GM21360 (cell line): ENCODE measurements around the gene ITGB5.

Source experiments
- ATAC-seq: cut with Tn5 transposase; IDR thresholded peaks from one replicate; pipeline ENCODE4 v1.9.1; 2021; ENCODE audit warnings: mild to moderate bottlenecking, moderate library complexity; ENCODE audit not compliant: unreplicated experiment

Gene ITGB5

DNA sequence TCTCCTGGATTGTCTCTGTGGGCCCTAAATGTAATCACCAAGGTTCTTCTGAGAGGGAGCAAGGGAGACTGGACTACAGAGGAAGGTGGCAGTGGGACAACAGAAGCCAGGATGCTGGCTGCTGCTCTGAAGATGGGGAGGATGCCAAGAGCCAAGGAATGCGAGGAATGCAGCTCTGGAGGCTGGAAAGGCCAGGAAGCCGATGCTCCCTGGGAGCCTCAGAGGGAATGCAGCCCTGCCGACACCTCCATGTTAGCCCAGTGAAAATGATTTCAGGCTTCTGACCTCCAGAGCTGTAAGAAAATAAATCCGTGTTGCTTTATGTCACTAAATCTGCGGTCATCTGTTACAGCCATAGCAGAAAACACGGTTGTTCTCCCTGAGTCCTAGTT, 112.8 kb downstream of the ITGB5 start:
- ATAC-seq = no peak

DNA sequence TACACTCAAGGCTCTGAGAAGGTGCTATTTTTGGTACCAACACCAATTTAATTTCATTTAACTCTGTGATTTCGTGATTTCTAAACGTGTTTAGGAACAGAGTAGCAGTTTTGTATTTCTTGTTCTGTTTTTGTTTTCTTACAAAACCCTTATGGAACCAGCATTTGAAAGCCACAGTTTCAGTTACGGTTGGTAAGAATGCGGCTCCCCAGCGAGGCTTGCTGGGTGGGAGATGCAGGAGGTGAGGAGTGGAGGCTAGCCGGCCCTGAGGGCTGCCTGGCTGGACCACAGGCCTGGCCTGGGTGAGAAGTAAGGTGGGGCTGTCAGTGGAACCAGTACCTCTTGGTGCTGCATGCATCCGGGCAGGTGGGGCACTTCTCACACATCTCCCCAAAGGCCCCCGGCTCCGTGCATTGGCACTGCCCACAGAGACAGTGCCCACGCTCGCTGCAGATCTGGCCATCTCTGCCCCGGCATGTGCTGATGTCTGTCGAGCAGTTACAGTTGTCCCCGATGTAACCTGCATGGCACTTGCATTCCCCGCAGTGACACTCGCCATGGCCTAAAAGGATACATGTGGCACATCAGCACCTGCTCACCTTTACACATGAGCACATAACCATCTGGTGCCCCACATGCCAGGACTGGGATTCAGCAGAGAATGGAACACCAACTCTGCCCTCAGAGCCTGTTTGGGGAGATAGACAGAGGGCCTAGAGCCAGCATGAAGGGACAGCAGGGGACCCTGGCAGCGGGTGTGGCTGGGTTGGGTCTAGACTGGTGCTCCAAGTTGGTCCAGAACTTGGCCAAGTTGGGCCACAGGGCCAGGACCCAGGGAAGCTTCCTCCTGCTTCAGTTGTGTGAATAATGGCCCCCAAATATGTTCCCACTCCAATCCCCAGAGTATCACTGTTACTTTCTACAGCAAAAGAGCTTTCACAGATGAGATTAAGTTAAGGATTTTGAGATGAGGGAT, 113.5 kb downstream of the ITGB5 start:
- no peak for ATAC-seq

DNA sequence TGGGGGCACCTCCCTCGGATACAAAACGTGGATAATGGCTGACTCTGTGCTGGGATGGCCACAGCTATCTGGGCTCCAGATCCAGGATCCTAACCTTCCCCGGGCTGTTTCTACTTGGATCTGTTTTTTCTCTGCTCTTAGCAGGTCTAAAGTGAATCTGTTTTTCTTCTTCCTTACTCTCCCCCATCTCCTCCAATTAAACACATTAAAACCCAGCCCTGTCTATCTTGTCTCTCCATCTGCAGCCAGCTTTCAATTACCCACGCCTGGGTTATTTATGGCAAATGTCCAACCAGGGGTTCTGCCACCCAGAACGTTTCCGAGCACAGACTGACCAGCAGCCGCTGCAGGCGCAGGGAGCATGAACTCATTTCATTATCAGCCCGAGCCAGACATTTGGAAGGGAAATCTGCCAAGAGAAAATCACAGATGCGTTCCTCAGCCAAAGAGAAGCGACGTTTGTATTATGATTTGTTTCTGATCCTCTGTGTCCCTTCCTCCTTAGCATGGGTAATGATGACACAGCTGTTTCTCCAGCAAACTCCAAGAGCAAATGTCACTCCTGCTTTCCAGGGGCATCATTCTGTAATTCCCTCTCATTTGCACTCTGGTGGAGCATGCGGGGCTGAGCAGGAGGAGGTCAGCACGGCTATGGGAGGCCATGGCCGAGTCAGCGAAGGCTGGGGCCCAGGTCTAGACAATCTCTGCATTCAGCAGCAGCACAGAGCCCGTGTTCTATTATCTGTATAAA, 114.9 kb downstream of the ITGB5 start:
- ATAC-seq = no peak

DNA sequence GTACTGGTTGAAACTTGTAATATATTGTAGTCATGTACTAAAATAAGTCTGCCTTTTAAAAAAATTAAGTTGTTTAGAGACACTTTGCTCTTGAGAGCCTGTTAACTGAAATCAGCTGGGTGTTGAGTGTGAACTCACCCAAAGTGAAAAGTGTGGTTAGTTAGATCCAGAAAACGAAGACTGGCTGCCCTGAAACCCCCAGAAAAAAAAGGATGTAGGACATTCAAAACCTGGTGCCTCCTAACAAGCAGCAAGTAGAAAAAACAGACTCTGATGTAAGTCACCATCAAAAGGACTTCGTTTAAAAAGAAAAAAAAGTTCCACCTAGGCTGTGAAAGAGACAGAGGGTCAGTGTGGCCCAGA, 116.1 kb downstream of the ITGB5 start:
- ATAC-seq = no peak

DNA sequence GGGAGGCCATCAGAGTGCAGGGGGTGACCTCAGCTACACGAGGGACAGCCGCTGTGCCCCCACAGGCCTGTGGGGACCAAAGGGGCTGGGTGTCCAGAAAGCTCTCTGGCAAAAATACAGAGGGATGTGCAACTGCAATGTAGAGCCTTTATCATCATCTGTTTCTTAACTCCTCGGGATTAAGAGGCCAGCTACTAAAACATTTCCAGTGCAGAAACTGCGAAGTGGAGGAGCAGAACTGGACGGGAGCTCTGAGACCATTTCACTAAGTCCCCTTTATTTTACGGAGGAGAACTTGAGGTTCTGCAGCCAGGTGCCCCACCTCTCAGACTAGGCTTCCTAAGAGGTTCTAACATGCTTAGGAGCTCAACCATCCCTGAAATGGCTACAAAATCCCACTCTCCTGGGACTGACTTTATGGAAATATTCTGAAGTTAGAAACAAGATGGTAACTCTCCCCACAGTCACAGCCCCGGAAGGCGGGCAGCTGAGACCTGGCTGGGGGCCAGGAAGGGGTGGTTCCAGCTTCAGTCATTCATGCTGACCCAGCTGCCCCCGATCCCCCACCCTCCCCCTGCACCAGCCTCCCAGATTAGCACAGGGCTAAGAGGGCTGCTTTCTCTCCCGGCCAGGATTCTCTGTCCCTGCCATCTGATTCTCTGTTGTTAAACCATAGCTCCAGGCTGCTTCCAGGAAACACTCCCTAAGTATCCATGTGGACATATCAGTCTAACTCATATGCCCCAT, 116.7 kb downstream of the ITGB5 start:
- ATAC-seq = no peak

DNA sequence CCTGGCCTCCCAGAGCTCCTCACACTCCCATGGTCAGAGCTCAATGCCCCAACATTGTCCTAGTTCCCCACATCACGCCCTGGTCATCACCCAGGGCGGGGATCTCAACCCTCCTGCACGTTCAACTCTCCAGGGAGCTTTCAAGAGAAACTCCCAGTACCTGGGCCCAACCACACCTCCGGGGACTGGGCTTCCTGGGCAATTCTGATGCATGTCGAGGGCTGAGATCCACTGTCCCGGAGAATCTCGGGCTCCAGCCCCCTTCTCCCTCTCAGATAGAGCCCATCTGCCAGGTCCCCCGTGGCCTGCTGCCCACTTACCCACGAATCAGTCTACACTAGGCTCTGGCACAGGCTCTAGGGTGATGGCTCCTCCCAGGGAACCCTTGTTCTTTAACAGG, 117.7 kb downstream of the ITGB5 start:
- ATAC-seq = no peak

DNA sequence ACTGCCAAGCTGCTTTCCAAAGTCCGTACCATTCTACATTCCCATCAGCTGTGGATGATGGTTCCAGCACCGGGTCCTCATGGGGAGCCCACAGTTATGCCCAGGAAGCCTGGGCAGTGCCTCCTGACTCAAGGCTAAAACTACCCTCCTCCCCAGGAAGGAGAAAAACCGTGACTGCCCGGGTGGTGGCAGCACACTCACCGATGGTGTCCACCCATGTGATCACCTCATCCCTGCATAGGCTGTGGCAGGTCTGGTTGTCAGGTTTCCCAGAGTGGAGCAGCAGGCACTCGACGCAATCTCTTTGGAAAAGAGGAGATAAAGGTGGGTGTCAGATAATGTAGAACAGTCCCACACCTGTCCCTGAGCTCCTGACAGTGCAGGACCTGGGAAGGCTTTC, 118.4 kb downstream of the ITGB5 start:
- ATAC-seq = no peak

DNA sequence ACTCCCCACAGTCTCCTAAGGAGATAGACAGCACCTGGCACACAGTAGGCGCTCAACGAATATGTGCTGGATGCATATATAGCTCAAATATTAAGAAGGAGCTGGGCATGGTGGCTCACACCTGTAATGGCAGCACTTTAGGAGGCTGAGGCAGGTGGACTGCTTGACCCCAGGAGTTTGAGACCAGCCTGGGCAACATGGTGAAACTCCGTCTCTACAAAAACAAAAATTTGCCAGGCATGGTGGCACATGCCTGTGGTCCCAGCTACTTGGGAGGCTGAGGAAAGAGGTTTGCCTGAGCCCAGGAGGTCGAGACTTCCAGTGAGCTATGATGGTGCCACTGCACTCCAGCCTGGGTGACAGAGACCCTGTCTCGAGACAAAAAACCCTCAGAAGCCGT, 119.5 kb downstream of the ITGB5 start:
- no peak for ATAC-seq

DNA sequence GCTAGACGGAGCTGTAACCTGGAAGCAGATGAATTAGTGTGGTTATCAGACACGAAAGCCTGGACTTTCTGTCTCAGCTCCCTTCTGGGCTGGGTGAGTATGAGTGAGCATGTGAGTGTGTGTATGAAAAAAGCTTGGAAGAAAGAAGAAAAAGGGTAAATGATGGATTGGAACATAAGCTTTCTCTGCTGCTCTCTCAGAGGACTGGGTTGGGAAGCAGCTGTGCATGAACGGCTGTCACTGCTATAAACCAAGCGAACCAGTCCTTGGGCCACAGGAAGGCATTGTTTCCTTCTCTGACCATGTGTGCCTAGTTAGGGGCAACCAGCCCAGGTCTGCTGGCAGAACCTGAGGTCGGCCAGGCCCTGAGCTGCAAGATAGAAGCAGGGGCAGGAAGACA, 119.9 kb downstream of the ITGB5 start:
- no peak for ATAC-seq

DNA sequence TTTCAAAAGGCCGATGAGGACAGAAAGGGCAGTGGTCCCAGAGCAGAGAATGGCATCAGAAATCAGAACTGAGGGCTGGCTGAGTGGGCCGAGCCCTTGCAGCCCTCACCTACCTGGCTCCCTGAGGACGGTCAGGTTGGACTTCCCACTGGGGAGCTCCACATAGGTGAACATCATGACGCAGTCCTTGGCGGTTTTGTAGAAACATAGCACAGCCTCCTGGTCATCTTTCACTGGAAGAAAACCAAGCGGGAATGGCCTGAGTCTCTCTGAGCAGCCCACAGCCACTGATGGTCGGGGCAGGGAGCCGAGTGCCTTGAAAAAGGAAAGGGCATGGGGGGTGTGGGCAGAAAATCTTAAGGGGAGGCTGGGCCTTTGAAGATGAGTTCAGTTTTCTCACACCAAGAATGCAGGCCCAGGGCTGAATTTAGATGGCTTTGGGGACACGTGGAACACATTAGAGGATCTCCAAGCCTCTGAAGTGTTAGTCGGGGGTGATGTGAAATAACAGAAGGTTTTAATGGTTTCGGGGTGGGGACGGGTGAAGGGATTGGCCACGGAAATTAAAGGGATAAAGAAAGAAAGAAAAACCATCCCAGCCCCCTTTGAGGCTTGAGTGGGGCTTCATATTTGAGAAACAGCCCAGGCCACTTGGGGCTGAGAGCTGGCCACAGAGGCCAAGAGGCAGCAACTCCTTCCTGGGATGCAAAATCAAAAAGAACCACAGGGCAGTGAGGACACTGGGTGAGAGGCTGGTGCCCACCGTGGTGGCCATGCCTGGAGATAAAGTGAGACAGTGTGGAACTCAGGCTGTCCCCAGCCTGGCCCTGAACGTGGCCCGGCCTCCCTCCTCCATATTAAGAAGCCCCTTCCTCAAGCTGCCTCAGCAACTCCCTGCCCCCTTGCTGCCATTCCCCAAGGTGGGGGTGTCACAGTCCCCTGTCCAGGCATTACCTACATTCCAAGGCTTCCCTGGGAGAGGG, 120.8 kb downstream of the ITGB5 start:
- no peak for ATAC-seq

DNA sequence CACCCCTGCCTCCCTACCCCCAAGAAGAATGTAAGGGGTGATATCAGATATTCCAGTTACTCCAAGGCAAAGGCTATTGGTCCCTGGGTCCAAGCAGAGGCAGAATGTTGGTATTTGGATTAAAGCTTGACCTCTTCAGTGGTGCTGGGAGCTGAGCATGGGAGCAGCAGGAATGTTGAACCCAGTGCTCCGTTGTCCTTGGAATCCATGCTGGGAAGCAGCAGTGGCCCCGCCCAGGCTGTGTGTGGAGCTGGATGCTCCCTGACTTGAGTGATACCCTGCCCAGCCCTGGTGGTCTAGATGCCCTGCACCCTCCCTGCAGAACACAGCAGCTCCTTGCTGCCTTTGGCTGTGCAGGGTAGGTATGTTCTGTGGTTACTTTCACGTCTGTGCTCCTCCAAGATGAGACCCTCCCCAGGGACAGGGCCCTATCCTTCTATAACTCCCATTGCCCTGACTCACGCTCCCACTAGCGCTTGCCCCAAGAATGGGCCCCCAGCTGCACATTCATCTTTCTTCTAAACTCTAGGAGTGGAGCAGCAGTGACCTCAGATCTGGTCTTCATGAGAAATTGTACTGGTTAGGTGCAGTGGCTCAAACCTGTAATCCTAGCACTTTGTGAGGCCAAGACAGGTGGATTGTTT, 121.8 kb downstream of the ITGB5 start:
- ATAC-seq = no peak

DNA sequence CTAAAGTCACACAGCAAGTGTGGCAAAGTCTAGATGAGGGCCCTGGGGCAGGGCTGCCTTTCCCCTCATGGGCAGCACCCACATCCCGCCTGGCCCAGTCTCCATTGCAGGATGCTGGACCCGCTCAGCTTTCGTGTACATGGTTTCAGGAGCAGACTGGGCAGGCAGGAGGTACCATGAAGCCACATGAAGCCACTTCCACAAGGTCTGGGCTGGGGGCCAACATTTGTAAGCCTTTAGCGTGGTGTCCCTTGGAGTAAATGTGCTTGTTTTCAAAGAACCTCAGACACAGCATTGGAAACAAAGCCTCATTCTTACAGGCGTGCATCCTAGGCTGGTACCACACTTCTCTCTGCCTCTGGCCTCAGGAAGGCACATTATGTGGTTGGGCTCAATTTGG, 122.4 kb downstream of the ITGB5 start:
- no peak for ATAC-seq

DNA sequence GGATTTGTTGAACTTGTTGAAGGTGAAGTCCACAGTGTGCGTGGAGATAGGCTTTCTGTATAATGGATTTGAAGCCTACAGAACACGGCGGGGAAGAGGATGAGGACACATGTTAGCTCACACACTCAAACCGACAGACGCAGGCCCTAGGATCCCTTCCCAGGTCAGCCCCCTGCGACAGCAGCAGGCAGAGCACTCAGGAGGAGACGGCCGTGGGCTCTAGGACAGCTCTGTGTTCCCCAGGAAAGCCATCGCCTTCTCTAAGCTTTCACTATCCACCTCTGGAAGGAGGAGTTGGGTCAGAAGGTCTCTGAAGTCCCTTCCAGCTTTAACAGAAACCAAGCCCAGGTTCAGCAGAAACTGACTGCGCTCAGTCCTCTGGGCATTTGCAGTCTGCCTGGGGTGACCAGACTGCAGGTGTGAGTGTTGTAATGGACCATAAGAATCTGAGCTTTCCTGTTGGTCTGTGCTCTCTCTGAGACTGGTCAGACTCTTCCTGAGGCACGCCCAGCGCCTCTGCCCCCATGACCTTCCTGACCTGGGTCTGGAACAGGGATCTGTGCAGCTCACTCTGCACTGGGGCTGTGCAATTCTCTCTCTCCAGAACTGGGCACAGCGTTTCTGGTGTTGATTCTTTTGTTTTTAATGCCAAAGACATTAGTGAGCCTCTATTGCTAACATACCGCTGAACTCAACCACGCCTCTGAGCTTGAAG, 123.4 kb downstream of the ITGB5 start:
- ATAC-seq = no peak

DNA sequence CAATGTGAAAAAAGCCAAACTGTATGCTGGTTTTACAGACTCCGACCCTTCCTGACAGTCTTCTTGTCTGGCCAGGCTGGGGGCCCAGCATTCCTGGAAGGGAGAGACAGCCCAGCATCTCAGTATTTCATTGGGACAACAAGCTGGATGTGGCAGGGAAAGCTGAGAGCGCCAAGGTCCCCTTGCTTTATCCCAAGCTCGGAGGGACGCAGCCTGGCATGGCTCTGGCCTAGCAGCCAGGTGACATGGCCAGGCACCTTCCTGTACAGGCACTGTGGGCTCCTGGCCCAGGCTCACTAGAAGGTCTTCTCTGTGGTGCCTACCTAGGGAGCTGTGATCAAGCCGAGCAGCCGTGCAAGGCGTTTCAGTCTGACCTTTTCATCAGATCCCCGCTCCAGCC, 124.0 kb downstream of the ITGB5 start:
- no peak for ATAC-seq

DNA sequence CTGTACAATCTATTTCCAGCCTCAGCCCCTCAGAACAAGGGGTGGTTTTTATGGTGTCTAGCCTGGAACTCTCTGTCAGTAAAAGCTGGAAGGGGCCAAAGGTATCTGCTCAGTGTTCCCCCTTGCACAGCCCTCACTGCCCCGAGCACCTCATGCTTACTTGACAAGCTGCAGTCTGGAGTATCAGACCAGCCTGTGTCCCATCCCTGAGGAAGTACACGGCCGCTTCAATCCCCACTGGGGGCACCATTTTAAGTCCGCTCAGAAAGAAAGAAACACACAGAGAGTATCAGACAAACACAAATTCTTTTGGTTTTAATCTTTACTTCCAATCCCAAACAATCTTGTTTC, 124.5 kb downstream of the ITGB5 start:
- ATAC-seq = no peak

DNA sequence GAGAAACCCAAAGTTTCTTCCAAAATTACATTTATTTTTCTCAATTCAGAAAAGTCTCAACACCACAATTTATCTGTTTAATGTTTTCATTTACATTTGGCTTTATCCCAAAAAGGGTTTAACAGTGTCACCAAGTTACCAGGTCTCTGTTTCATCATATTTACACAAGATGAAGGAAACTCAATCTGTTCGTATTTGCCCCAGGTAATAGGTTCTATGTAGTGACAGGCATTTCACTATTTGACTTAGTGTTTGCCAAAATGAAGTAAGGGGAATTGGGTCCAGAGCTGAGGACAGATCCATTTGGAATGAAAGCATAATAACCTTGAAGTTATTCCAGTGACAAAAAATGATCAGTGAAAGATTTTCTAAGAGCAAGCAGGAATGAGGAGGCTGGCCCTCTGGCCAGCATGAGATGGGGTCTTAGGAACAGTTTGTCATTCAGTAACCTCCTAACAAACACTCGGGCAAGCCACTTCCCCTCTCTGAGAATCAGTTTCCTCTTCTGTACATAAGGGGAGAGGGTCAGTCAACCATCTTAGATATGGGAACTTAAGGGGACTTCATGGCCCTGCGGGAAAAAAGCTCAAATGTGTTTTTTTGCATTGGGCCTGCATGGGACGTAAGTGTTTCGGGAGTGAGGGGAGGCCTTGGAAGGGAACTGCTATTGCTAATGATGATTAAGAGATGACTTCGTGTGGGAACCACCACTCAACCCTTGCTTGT, 125.1 kb downstream of the ITGB5 start:
- ATAC-seq = no peak

DNA sequence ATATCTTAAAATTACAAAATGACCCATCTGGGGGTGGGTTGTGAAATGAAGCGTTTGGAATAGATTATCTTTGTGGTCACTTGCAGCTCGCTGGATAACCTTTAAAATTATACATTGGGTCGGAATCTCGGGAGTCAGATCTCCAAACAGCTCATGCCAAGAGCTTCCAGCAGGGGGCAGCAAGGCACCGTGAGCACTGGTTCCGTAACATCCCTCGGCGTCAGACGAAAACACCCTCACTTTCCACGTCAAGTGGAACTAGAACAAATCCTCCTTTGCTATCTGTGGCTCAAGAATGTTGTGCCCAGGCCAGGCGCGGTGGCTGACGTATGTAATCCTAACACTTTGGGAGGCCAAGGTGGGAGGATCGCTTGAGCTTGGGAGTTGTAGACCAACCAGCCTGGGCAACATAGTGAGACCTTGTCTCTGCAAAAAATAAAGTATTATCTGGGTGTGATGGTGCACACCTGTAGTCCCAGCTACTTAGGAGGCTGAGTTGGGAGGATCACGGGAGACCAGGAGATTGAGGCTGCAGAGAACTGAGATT, 125.8 kb downstream of the ITGB5 start:
- ATAC-seq = no peak

DNA sequence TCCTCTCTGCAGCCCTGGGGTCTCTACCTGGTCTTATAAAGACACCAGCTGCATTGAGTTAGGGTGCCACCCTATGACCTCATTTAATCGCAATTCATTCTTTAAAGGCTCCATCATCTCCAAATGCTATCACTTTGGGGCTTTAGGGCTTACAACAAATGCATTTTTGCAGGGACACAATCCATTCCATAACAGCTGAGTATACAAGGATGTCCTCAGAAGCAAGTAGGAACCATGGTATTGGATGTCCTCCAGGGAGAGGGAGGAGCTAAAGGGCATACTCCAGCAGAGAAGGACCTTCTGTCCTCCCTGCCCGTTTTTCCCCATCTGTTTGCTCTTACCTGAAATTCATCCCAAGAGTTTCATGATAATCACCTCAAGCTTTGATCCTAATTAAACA, 126.6 kb downstream of the ITGB5 start:
- no peak for ATAC-seq
